ENCODE data around the gene AQR. TPM values are rescaled to one million over a fixed set of nuclear protein-coding genes. Genes with fewer than 3 reads are reported as not detected.

The AQR gene
- total and polyA plus RNA-seq, 2 of the 13 experiments (the other 11 are each of a cell fraction or from before 2014, with no cell fraction given), result 18.7 to 31.3 TPM

- H3K36me3 ChIP-seq (replicated peaks in 1 of 2; ENCODE audit: control insufficient read depth in 1 of 2, insufficient read depth in 2 of 2, low read length in 2 of 2), result no peaks in the 10 kb centered on the region
- TF ChIP-seq KDM3A (CRISPR knock-in tag; IDR thresholded peaks at IDR 0.05; ENCODE audit: low read depth), result no peak
- TF ChIP-seq, protein P1, sequence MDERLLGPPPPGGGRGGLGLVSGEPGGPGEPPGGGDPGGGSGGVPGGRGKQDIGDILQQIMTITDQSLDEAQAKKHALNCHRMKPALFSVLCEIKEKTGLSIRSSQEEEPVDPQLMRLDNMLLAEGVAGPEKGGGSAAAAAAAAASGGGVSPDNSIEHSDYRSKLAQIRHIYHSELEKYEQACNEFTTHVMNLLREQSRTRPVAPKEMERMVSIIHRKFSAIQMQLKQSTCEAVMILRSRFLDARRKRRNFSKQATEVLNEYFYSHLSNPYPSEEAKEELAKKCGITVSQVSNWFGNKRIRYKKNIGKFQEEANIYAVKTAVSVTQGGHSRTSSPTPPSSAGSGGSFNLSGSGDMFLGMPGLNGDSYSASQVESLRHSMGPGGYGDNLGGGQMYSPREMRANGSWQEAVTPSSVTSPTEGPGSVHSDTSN (CRISPR knock-in tag; IDR thresholded peaks at IDR 0.05), result no peak
- TF ChIP-seq FOXA1 (IDR thresholded peaks at IDR 0.05), result no peak
- no peak for TF ChIP-seq FOXA1 (CRISPR knock-in tag; IDR thresholded peaks at IDR 0.05)
- in situ Hi-C loops (cut with HindIII; ENCODE audit: extremely low pct_ligation_motif_present, low pct_unique_long_range_greater_than_20kb) (no loop called here), intact Hi-C loops (cut with micrococcal nuclease; ENCODE audit: unreplicated experiment) (no loop called here)
- no peak for FAIRE-seq
- POLR2A ChIA-PET, result no interaction called here
- no peaks in the 10 kb centered on the region for H3K9me3 ChIP-seq (ENCODE audit: low read length)
- H3K27ac ChIP-seq (ENCODE audit: extremely low read length, insufficient read depth, low read length), result no peak overlapping the region
- H3K4me2 ChIP-seq (ENCODE audit: low read depth, low read length), result no peak overlapping the region
- CTCF ChIA-PET (ENCODE audit: low intra/inter-chr PET ratio, low total read pairs), result no interaction called here
- DNase-seq (ENCODE audit: low spot score), result no peak
- BruUV-seq (replicated peaks), result no TSS peak
- no peak overlapping the region for H3K4me3 ChIP-seq (replicated peaks in 1 of 3; ENCODE audit: insufficient read depth in 1 of 3, low read depth in 2 of 3, low read length in 3 of 3)
- no peaks in the 10 kb centered on the region for H3K79me2 ChIP-seq (ENCODE audit: insufficient read depth, low read length)
- H2AFZ ChIP-seq (ENCODE audit: low read length), result no peak overlapping the region
- H3K27me3 ChIP-seq (ENCODE audit: control insufficient read depth in 1 of 2, insufficient read depth in 2 of 2, low read length in 2 of 2), result no peaks in the 10 kb centered on the region; a peak in 1 of 5 replicates
- ATAC-seq, result no peak
- H3K9ac ChIP-seq (ENCODE audit: insufficient read depth, low read depth, low read length), result no peak overlapping the region
- H4K20me1 ChIP-seq (ENCODE audit: insufficient read depth, low read length), result no peaks in the 10 kb centered on the region
- H3K4me1 ChIP-seq (ENCODE audit: insufficient read depth, low read length), result no peaks in the 10 kb centered on the region
These were observed 44.7 kb upstream of the AQR start for GRCh38 chr15:35014241-35014640.

- DNase-seq (ENCODE audit: low spot score) (no peak), FAIRE-seq (no peak), ATAC-seq (no peak)
- no TSS peak for BruUV-seq (replicated peaks)
- no peaks in the 10 kb centered on the region for H3K4me1 ChIP-seq (ENCODE audit: insufficient read depth, low read length)
- no peaks in the 10 kb centered on the region for H4K20me1 ChIP-seq (ENCODE audit: insufficient read depth, low read length)
- no peak for TF ChIP-seq HMGA1 (CRISPR knock-in tag; conservative IDR thresholded peaks at IDR 0.05)
- TF ChIP-seq ZNF124 (CRISPR knock-in tag; IDR thresholded peaks at IDR 0.05), result no peak
- no peak for TF ChIP-seq AHR (CRISPR knock-in tag; IDR thresholded peaks at IDR 0.05)
- TF ChIP-seq ZNF20 (CRISPR knock-in tag; IDR thresholded peaks at IDR 0.05), result no peak
- no peak for TF ChIP-seq MED1 (CRISPR knock-in tag; IDR thresholded peaks at IDR 0.05)
- no peak for TF ChIP-seq JARID2 (CRISPR knock-in tag; IDR thresholded peaks at IDR 0.05; ENCODE audit: insufficient replicate concordance)
- no peak for TF ChIP-seq ZGPAT (CRISPR knock-in tag; IDR thresholded peaks at IDR 0.05)
- no peak for TF ChIP-seq ZNF83 (CRISPR knock-in tag; IDR thresholded peaks at IDR 0.05; ENCODE audit: borderline replicate concordance)
- TF ChIP-seq ZNF747 (CRISPR knock-in tag; IDR thresholded peaks at IDR 0.05; ENCODE audit: borderline replicate concordance), result no peak
- TF ChIP-seq PAF1 (CRISPR knock-in tag; IDR thresholded peaks at IDR 0.05), result no peak
- TF ChIP-seq ZNF367 (CRISPR knock-in tag; IDR thresholded peaks at IDR 0.05; ENCODE audit: borderline replicate concordance), result no peak
- CTCF ChIA-PET (ENCODE audit: low intra/inter-chr PET ratio, low total read pairs), result no interaction called here
- no peaks in the 10 kb centered on the region for H3K9me3 ChIP-seq (ENCODE audit: low read length)
- H3K4me2 ChIP-seq (ENCODE audit: low read depth, low read length), result no peak overlapping the region
- intact Hi-C loops (cut with micrococcal nuclease; ENCODE audit: unreplicated experiment) (no loop called here), in situ Hi-C loops (cut with HindIII; ENCODE audit: extremely low pct_ligation_motif_present, low pct_unique_long_range_greater_than_20kb) (no loop called here)
- WGBS (ENCODE audit: low lambda C conversion rate), result 16% methylated on average over 4 of the region's 4 CpGs
- POLR2A ChIA-PET, result interaction anchor here (1.5 kb wide), 1 partner anchor 25 kb away, joined by 5 read pairs; no protein-coding TSS in a partner anchor
- no peak overlapping the region for H3K9ac ChIP-seq (ENCODE audit: insufficient read depth, low read depth, low read length)
- H3K79me2 ChIP-seq (ENCODE audit: insufficient read depth, low read length), result no peaks in the 10 kb centered on the region
- no peak overlapping the region for H2AFZ ChIP-seq (ENCODE audit: low read length)
- H3K27ac ChIP-seq (ENCODE audit: extremely low read length, insufficient read depth, low read length), result no peak overlapping the region
- H3K4me3 ChIP-seq (replicated peaks in 1 of 3; ENCODE audit: insufficient read depth in 1 of 3, low read depth in 2 of 3, low read length in 3 of 3), result no peak overlapping the region
- H3K36me3 ChIP-seq (replicated peaks in 1 of 2; ENCODE audit: control insufficient read depth in 1 of 2, insufficient read depth in 2 of 2, low read length in 2 of 2), result no peaks in the 10 kb centered on the region
- H3K27me3 ChIP-seq (ENCODE audit: control insufficient read depth in 1 of 2, insufficient read depth in 2 of 2, low read length in 2 of 2), result no peaks in the 10 kb centered on the region; a peak in 1 of 5 replicates
These were observed 43.8 kb upstream of the AQR start for GRCh38 chr15:35013370-35013769.
